HuH-7 (cell line): ENCODE measurements around the gene SYT2.

Experiments
- DNase-seq: peaks from one replicate; pipeline ENCODE4 v3.0.0; 2011; ENCODE audit warnings: low spot score

The SYT2 gene

DNA sequence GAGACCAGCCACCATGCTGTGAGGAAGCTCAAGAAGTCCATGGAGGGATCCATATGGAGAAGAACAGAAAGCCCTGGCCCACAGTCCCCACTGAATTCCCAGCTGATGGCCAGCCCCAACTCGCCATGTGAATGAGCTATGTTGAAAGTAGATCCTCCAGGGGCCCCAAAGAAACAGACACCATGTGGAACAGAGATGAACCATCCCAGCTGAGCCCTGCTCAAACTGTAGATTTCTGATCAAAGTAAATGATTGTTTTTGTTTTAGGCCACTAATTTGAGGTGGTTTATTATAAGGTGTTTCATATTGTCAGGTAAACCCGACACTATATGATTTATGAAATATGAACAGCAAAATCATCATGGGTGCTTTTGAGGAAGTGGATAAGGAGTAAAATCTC is 32.8 kb downstream of the SYT2 start:
- DNase-seq: no peak

DNA sequence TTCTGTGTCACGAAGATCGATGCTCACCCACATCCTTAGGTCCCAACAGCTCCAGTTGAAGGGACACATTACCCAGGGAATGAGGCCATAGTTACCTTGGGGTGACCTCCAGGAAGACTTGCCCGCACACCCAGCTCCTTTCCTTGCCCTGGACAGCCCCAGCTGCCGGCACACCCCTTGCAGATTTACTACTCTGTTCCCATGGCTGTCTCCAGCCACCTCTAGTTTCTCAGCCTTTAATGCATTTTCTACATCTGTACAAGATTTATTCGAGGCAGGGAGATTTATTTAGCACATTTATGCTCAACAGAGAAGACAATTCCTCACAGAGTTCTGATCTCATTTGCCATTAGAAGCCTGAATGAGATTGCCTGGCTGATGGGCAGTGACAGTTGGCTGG is 36.7 kb downstream of the SYT2 start:
- DNase-seq: no peak

DNA sequence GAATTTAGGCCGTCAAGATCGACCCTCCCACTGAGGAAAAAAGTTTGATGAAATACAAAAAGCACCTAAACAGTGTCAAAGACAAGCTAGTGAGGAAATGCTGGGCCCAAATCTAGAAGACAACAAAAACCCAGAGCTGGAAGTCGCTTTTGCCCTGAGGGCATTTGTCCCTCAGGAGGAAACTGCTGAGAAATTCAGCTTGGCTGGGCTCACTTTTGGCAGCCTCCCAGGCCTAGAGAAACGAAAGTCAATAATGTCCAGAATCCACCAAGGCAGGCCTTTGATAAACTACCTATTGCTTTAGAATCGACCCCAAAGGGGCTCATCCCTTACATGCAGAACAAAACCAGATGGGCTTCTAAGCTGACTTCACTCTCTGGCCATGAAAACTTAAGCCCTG is 38.9 kb downstream of the SYT2 start:
- DNase-seq: no peak

DNA sequence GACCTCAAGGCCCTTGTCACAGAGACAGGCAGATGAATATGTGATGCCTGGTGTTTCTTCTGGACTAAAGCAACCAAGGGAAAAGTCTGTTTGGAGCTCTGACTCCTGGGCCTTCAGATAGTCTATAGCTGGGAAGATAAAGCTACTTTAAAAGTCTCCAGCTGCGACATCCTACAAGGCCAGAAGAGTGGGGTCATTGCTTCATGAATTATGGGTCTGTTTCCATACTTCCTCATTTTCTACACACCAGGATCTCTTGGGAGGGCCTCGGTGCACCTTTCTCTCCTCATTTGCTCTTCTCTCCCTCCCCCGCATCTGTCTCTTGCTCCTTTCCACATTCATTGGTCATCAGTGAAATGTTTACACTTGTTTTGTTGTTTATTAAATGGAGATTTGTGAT is 44.8 kb downstream of the SYT2 start:
- DNase-seq: no peak

DNA sequence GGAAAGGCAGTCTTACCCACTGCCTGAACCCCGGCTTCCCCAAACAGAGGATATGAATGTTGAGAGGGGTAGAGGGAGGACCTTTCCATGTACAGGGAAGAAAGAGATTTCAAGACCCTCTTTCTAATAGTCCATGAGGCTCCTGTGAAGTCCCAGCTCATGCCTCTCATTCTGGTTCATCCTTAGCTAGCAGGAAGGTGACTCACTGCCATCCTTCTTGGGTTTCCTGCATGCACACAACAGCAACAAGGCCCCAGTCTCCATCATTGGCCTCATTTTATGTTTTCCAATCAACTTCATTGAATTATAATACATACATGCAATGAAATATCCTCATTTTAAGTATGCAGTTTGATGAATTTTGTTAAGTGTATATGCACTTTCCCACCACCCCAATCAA is 46.2 kb downstream of the SYT2 start:
- DNase-seq: no peak

DNA sequence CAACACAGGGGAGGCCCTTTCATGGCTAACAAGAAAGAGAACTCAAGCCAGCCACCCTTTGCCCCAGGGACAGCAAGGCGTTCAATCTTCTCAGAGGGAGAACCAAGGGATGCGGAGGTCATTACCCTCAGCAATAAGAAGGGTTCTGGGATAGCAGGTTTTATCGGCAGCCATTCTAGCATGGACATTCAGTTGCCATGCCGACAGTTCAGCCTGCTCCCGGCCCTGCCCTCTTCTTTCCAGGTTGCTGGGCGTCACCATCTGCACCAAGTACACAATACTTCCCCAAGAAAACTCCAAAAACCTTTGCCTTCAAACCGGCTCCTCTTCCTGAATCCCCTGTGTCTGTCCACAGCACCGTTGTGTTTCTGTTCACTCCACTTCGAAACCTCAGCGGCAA is 47.1 kb downstream of the SYT2 start:
- DNase-seq: no peak

DNA sequence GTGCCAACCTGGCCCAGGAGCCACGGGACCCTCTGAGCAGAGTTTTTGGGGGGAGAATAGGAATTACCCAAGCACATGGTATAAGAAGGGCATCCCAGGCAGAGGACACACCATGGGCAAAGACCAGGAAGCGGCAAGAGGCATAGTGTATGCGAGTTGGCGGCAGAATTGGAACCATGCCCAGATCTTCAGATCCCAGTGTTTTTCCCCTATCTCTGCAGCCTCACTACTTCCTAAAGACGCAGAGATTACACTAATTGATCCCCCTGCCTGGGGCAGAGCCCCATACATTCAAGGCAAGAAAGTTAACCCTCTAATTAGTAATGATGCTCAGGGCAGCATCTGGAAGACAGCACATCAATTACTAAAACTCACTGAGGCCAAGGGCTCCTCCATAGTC is 48.2 kb downstream of the SYT2 start:
- DNase-seq: no peak

DNA sequence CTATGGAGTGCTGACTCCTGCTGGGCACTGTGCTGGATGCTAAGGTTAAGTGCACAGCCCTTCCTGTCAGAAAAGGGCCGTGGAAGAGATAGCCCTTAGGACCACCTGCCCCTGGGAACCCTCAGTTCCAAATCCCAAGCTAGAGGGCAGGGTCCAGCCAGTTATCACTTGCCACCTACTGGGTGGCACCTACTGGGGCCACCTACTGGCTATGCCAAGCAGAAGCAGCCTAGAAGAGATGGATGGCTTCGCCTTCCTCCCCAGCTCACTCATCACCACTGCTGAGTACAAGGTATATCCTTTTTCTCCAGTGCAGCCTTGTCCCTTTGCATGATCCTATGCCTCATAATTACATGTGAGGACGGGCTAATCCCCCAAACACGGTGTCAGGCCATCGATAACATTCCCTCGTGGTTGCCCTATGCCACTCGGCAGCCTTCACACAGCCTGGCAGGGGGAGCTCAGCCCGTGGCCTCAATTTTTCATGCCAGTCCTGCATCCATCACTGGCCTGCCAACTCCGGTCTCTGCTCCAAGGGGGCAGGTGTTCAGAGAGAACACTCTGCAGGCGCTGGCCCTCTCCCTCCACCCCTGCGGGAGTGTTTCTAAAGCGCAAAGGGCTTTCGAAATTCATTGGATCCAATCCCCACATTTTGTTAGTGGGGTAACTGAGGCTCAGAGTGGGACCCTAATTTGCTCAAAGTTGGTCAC is 49.0 kb downstream of the SYT2 start:
- DNase-seq: no peak

DNA sequence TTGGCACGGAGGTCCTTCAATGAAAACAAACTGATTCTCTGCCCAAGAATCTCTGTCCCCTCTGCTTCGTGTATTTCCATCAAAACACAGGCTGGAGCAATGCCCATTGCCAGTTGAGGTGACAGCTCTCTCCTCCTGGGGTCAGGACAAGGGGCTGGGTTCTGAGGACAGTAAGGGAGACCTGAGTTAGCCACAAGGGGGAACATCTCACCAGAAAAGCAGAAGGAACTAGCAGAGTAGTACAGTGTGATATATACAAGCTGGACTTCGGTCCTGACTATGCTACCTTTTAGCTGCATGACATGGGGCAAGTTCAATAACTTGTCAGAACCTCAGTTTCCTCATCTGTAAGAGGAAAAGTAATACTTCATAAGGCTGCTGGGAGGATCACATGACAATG is 50.3 kb downstream of the SYT2 start:
- no peak for DNase-seq

DNA sequence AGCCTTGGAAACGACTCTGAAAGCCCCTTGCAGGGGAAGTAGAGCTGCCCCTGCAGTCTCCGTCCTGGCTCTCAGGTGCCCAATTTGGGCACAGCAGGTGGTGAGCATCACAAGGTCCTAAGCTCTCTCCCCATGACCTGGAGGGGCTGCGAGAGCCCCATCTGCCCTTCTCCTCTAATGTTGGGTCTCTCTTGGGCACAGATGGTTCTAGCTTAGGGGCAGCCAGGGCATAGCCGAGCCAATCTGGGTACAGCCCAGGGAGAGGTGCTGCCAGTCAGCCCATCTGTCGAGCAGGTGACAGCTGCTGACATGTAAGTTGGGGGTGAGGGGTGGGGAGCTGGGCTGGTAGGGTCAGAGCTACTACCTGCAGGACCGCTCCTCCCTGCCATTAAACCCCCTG is 50.7 kb downstream of the SYT2 start:
- DNase-seq: no peak

DNA sequence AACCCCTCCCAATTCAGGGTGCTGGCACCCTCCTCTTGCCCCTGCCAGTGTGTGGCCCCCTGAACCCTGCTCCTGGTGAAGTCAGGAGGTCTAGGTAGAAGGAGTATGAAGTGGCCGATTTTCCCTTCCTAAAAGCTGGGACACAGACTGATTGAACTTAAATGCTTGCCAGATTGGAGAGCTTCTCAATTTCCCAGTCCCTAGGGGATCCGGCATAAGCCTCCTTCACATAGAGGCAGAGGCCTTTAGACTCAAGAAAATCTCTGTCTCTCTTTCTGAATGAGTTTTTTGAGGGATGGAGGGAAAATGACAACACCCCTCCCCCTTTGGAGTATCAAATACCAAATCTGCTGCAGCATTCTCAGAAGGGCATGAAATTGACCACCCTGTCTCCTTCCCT is 51.5 kb downstream of the SYT2 start:
- DNase-seq: no peak

DNA sequence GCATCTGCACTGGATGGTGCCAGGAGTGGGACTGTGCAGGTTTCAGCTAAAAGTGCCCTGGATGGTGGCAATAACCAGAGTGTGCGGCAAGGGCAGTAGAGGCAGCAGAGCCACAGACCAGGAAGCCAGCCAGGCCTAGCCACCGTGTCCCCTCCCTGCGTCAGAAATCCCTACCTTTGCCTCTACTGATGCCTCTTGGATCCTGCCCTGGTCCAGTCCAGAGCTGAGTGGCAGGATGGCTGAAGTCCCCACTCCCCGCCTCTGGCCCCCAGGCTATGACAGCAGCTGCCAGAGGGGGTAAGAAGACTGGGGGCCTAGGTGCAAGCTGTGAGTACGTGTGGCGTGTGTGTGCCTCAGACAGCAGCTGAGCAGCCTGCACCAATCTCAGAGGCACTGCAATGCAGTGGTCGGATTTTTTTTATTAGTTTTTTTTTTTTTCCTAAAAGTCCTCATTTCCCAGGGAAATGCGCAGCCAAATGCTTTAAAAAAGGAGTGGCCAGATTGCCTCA is 51.9 kb downstream of the SYT2 start:
- no peak for DNase-seq

DNA sequence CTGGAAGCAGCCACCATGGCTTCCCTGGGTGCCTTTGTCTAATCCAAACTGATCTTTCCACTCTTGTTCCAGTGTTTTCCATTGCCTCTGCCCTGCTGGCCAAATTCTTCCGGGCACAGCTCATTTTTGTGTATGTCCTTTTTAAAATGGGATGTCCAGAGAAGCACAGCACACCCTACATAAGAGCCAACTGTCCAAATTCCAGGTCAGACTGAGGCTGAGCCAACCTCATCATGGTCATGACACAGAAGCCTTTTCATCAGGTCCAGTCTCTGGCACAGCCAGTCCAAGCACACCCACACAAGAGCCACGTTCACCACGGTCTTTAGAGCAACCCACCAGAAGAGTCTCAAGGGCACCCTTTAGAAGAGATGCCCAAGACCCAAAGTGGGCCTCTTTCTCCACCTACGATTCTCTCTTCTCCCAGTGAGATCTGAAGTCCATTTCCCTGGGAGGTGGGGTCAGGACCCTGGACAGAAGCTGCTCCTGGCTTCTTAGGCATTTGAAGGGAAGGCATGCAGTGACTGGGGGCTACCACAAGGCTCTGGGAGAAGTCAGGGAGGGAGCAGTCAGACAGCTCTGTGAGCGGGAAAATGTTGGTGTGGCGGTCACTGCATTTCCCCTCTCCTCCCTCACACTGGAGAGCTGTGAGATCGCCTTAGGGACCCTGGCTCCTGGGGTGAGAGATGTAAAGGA is 53.2 kb downstream of the SYT2 start:
- DNase-seq: peak; percentile 63

DNA sequence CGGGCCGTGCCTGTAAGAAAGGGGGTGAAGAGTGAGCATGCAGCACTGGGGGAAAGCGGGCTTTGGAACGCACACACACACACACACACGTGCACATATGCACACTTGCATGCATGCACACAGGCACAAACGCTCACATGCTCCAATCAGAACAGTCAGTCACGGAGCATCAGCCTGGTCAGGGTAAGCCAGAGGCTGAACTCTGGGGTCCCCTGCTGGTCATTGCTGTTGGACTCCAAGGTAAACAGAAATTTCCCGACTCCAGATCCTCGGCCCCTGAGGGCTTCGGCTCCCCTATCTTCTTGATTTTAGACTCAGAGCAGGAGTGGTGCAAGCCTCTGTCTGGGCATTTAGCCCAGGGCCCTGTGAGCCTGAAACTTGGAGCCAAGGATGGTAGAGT is 54.2 kb downstream of the SYT2 start:
- DNase-seq: no peak

DNA sequence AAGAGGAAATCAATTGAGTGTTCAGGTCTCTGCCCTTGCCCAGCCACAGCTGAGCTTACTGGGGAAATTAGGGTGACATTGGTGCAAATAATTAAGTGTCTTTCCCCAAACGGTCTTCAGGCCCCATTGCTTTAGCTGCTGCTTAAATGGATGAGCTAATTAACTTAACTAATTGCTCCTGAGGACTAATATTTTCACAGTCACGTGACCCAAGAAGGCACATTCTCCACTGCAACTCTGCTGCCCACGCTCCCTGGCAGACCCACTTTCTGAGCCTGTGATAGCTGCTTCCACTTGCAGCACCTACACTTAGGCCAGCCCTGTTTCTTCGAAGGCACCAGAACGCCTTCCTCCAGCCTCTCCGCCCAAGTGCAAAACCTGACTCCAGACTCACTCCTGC is 56.2 kb downstream of the SYT2 start:
- DNase-seq: no peak

DNA sequence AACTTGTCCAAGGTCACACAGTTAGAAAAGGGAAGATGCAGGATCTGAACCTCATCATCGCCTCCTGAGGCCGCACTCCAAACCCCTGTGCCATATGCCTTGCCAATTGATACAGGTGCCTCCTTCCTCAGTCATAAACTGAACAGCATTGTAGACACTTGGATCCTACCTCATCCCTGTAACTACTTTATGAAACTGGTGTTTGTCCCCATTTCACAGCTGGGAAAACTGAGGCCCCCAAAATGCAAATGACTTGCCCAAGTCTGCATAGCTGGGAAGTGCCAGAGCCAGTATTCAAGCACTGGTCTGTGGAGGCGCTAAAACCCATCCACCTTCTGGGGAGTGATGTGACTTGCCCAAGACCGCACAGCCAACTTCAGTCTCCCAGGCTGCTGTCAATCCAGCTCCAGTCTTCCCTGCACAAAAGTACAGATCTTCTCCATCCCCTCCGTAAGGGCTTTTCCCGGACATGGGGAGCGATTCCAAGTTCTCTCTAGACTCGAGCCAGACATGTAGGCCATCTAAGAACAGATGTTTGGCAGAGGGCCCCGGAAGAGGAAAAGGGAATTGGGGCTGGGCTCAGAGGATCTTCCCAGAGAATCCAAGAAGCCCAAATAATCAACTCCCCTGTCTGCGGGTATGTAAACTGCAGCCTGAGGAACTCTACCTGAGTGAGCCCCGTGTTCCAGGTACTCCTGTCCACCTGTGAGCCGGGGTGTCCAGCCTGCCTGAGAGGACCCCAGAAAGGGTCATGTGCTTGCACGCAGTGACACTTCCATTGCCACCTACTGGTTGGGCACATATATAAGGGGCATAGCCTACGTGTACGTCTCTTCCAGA is 60.5 kb downstream of the SYT2 start:
- no peak for DNase-seq

DNA sequence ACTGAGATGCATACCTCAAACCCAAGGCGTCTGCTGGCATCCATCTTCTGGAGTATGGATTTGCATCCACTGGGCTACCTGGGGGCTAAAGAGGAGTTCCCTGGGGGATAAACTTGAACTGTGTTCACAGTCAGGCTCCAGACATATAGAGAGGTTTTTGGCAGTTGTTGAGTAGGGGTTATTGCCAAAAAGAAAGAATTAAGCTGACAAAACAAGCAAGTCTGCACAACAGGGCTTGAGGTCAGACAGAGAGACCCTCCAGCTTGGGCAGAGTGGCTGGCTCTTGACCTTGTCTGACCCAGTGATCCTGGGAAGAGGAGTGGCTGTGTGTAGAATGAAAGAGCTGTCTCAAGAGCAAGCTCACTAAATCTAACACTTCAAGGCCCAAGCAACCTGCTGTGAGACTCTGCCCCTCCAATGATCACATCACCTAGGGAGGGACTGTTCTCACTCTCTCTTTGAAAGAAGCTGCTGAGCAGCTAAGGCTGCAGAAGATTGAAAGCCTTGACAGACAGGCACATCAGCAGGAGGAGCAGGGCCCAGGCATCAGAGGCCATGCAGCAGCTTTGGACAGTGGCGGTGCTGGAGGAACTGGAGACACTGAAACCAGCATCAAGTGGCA is 61.5 kb downstream of the SYT2 start:
- DNase-seq: no peak

DNA sequence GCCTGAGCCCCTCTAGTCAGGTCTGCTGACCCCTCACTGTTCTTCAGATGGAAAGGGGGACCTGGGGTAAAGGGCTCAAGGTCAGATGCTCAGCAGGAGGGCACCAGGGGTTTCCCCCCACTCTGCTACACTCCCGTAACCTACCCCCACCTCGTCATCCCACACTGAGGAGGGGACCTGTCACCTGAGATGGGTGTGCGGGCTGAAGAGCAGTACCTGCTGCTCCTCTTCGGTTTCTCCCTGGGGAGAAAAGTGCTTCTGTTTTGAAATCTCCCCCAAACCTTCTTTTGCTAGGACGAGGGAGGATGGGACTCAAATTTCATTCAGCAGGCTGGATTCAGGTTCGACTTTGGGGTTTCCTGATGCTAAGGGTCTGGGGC is 65.2 kb downstream of the SYT2 start:
- no peak for DNase-seq

DNA sequence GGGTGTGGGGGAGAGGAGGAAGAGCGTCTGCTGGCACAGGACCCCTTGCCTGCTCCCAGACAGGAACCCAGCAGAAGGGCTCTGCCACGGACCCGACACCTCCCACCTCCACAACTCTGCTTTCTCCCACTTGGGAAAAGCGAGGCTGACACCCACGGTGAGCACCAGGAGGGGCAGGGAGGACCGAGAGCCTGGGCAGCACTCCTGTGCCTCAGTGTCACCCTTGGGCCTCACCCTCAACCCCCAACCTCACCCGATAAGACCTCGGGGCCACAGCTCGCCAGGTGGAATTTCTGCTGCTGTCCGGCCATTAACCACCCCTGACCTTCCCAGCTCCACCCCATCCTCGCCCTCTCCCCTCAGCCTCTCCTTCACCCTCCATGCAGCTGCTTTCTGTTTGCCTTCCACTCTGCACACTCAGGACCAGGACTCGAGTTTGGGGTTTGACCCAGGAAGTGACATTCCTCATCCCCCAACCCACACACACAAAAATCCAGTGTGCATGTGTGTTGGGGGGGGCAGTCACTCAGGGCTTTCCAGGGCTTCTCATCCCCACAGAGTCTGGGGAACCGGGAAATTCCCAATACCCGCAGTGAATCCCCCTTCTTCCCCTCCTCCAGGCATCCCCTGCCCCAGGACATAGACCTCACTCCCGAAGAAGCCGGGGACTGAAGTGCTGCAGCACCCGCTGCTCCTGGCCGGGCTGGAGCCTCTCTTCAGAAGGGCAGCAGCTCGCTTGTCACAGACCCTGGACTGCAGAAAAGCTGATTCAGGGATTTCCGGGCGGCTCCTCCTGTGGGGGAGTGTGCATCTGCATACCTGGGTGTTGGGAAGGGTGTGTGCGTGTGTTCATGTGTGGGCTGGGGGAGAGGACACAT is 65.8 kb downstream of the SYT2 start:
- DNase-seq: no peak

DNA sequence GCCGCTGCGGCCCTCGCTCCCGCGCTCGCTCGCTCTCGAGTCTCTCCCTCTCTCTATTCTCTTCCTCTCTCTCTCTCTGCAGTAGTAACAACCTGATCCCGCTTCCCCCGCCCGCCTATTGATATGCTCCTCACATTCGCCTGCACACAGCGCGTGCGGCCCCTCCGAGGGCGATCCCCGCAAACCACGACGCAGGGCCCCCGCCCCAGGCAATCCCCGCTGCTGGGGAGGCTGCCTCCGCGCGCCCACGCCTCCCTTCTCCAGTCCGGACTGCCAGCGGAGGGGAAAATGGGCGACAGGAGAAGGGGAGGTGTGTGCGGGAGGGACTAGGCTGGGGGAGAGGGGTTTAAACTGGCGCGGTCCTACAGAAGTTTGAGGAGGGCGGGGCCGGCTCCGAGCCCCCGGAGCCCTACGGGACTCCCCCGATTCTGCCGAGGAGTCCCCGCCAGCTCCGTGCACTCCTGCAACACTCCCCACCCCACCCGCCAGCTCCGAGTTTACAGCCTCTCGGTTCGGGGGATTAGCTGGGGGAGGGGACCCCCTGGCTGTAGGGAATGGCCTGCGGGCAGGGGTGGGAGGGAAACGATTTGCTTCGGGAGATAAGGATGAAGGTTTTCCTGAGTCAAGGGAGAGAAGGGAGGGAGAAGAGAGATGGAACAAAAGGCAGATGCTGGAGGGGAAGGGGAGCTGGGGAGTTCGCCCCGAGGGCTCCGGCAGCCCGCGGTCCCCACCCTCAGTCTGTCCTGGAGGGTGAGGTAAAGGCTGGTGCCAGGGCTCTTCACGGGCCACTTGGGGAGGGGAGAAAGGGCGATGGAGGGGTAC is 66.6 kb downstream of the SYT2 start:
- DNase-seq: no peak
